ENCODE measurements around the gene CCDC80. TPM values are rescaled to one million over a fixed set of nuclear protein-coding genes. Genes with fewer than 3 reads are reported as not detected.

Gene CCDC80
- polyA plus RNA-seq, 3 donors: 0.05 TPM; not detected in 2

- no peak overlapping the region for H3K9ac ChIP-seq (ENCODE audit: insufficient read depth, low read length, poor library complexity, severe bottlenecking)
These were observed 540 bp downstream of the CCDC80 start for GRCh38 chr3:112640276-112640929.

More at GRCh38 chr3:112640276-112640929, 540 bp downstream of the CCDC80 start:
- Histone ChIP-seq H3K36me3 (replicated peaks in 1 of 2; ENCODE audit: control insufficient read depth in 1 of 2, insufficient read depth in 2 of 2, low read length in 2 of 2) (no peaks in the 10 kb centered on the region), H3K27ac (ENCODE audit: low read depth in 1 of 2, low read length in 2 of 2) (no peak overlapping the region), H3K27me3 (ENCODE audit: control insufficient read depth in 2 of 2, insufficient read depth in 2 of 2, low read length in 2 of 2) (peaks cover 13 to 14% of the 10 kb centered on the region in 2 donors), H3K4me3 (replicated peaks in 1 of 3; ENCODE audit: low read depth in 2 of 3, low read length in 3 of 3) (peak overlapping the region in 1 of 3 experiments; percentile 1), H3K79me2 (ENCODE audit: insufficient read depth, low read length) (no peaks in the 10 kb centered on the region), H3K4me1 (ENCODE audit: control insufficient read depth in 1 of 2, insufficient read depth in 2 of 2, low read length in 2 of 2) (peaks cover 4 to 7% of the 10 kb centered on the region in 2 donors), H2AFZ (ENCODE audit: insufficient read depth, low read depth, low read length, poor library complexity, severe bottlenecking) (no peak overlapping the region), H4K20me1 (ENCODE audit: insufficient read depth, low read length) (no peaks in the 10 kb centered on the region), H3K9me3 (replicated peaks in 1 of 2; ENCODE audit: control insufficient read depth in 1 of 2, insufficient read depth in 1 of 2, low read length in 2 of 2) (no peaks in the 10 kb centered on the region), H3K4me2 (replicated peaks; ENCODE audit: extremely low read depth, low read length, poor library complexity, severe bottlenecking) (peak overlapping the region; percentile 8)
- intact Hi-C loops (cut with micrococcal nuclease): loop anchor here (5.0 to 10.0 kb wide), 3 partner anchors 144 to 342 kb away; partner anchors contain the start of gene CD200R1 (in 1 of the 2)
- TF ChIP-seq CTCF (IDR thresholded peaks at IDR 0.05): no peak
- no peaks in the 10 kb centered on the region for H3K9me3 Mint-ChIP-seq
- 48% methylated on average over 4 of the region's 10 CpGs for WGBS (ENCODE audit: insufficient coverage)
- H3K27me3 Mint-ChIP-seq (ENCODE audit: low read depth in 3 of 3): peaks cover 1 to 5% (median 3%) of the 10 kb centered on the region in 3 donors
- DNase-seq: no peak
- no peaks in the 10 kb centered on the region for H3K36me3 Mint-ChIP-seq
- no peak overlapping the region for H3K27ac Mint-ChIP-seq
- peaks cover 10% of the 10 kb centered on the region for H3K4me1 Mint-ChIP-seq
- no peak overlapping the region for H3K4me3 Mint-ChIP-seq
